Choroid plexus epithelial cell (primary cell): Measurements from ENCODE around the gene RPL10A.
A peak's percentile ranks its signal among the peaks of the same experiment; 100 is the strongest.

Experiments
- DNase-seq: peaks from one replicate; pipeline ENCODE4 v3.0.0-alpha.2; 2010; ENCODE audit warnings: low read depth
- H3K4me3 ChIP-seq: 2 replicates; pipeline ENCODE4 v1.5.1; 2011; ENCODE audit warnings: low read depth, mild to moderate bottlenecking, control low read depth, low read length, moderate library complexity
- TF ChIP-seq, protein P1 (sequence below): conservative IDR thresholded peaks from 2 replicates; pipeline ENCODE4 v1.5.1; 2011; ENCODE audit warnings: low read depth, mild to moderate bottlenecking, control low read depth, inconsistent platforms, low read length, moderate library complexity

The RPL10A gene

DNA sequence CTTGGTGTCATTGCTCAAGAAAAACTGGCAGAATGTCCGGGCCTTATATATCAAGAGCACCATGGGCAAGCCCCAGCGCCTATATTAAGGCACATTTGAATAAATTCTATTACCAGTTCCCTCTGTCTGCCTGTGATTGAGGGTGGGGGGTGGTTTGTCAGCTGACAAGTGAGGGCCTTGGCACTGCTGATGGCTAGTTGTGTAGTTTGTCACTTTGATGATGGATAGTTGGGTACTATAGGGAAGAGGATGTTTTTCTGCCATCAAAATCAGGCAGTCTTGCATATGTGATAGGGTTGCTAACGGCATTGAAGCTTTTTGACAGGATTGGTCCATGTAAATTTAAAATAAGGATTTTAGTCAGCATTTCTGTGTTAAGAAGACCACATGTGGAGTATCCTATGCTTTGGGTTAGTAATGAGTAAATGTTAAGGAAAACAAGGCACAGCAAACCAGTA, 2.5 kb downstream of the RPL10A start:
- DNase-seq: no peak
- TF ChIP-seq, protein P1, sequence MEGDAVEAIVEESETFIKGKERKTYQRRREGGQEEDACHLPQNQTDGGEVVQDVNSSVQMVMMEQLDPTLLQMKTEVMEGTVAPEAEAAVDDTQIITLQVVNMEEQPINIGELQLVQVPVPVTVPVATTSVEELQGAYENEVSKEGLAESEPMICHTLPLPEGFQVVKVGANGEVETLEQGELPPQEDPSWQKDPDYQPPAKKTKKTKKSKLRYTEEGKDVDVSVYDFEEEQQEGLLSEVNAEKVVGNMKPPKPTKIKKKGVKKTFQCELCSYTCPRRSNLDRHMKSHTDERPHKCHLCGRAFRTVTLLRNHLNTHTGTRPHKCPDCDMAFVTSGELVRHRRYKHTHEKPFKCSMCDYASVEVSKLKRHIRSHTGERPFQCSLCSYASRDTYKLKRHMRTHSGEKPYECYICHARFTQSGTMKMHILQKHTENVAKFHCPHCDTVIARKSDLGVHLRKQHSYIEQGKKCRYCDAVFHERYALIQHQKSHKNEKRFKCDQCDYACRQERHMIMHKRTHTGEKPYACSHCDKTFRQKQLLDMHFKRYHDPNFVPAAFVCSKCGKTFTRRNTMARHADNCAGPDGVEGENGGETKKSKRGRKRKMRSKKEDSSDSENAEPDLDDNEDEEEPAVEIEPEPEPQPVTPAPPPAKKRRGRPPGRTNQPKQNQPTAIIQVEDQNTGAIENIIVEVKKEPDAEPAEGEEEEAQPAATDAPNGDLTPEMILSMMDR: no peak

GRCh38 chr6:35471836-35472345, 3.7 kb downstream of the RPL10A start:
- no peak for DNase-seq
- TF ChIP-seq, protein P1: no peak
- no peak overlapping the region for H3K4me3 ChIP-seq

More for the DNA sequence above, 2.5 kb downstream of the RPL10A start:
- H3K4me3 ChIP-seq: peak overlapping the region; percentile 3

DNA sequence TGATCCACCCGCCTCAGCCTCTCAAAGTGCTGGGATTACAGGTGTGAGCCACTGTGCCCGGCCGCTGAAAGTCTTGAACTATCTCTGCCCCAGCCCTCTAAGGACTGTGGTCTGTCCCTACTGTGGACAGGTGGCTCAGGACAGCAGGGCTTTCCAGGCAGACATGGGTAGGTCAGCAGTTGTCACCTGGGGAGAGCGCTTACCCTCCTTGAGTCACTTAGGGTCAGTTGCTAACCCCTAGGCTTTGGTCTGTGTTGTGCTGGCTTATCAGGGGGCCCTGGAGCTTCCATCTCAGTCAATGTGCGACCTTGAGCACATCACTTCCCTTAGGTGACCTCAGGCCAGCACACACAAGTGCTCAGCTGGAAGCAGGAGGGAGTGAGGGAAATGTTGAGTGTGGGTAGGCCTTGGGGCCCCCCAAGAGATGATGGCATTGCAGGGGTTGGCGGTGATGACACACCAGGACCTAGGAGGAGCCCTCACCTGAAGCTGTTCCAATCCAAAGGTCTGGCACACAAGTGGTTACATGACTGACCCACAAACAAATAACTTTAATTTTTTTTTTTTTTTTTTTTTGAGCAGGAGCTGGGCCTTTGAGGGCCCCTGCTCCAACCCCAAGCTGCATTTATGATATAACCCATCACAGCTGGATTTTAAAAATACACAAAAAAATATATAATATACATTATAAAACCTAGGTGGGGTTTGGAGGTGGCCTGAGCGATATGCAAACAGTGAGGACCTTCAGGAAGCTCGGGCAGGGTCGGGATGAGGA, 5.1 kb downstream of the RPL10A start:
- no peak overlapping the region for H3K4me3 ChIP-seq
- no peak for DNase-seq
- TF ChIP-seq, protein P1: no peak

DNA sequence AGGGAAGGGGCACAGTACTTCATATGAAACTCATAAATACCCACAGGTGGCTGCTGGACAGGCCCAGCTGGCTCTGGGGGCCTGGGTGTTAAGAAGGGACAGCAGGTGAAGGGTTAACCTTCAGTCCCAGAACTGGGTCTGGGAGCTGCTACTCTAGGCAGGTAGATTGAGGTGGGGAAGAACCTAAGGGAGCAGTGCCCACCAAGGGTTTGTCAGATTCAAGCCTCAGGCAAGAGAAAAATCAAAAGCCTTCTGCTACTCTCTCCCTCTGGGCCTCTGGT, 5.6 kb downstream of the RPL10A start:
- H3K4me3 ChIP-seq: no peak overlapping the region
- TF ChIP-seq, protein P1: no peak
- DNase-seq: no peak

GRCh38 chr6:35474131-35474941, 6.1 kb downstream of the RPL10A start:
- DNase-seq: no peak
- TF ChIP-seq, protein P1: no peak
- H3K4me3 ChIP-seq: no peak overlapping the region

DNA sequence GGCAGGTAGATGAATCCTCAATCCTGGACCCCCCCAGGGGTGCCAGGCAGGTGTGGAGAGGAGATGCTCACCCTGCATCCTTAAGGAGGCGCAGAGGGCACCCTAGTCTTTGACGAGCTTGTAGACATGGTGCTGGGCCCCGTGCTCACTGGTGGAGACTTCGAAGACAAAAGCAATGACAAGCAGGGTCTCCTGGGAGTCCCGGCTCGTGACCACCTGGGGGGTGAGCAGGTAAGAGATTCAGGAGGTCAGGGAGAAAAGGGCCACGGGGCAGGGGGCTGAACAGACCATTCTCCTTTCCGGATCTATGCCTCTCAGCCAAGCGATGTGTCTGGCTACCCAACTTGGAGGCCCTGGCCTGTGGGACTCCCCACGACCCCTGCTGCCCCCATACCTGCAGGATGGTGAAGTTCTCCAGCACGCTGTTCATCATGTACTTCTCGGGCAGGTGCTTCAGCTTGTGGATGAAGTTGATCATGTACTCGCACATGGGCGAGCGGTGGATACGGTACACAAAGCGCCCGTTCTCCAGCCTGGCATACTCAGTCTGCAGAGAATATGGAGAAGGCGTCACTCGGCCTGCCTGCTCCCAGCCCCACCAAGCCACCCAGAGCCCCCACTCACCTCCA, 6.9 kb downstream of the RPL10A start:
- DNase-seq: no peak
- no peak overlapping the region for H3K4me3 ChIP-seq
- TF ChIP-seq, protein P1: no peak
